ENCODE data around the gene OR6K2.

The OR6K2 gene

DNA sequence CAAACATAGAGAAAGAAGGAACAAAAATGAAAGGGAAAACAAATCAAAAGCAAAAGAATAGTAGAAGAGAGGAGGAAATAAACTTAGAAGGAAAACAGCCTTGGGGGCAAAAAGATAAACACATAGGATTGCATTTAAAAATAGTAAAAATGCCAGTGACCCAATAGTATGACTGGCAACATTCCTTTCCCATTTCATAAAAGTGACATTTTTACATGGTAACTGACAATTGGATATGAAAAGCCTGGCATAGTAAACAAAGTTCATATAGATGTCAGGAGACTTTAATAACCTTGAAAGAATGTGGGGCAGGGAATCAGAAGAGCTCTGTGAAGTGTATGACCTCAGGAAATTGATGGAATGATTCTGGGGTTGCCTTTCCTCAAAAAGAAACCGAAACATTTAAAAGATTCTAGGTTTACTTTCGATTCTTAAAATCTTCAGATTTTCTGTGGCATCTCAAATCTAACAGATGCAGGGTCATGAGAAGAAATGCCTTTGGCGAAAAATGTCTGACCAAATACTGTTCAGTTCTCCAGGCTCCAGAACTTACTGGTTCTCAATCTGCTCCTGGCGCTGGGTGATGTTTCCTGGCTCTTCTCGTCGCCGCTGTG lies 47.6 kb downstream of the OR6K2 start:
- H3K9me3 Mint-ChIP-seq = no peaks in the 10 kb centered on the region
- ATAC-seq = no peak
- no peak overlapping the region for H3K27ac Mint-ChIP-seq
- H3K36me3 Mint-ChIP-seq = no peaks in the 10 kb centered on the region
- H3K4me1 Mint-ChIP-seq = peaks cover 22% of the 10 kb centered on the region
- H3K4me3 Mint-ChIP-seq = no peak overlapping the region
- H3K27me3 Mint-ChIP-seq = no peaks in the 10 kb centered on the region

All from stimulated activated memory B cell treated with anti-CD40 and anti-IgM and Interleukin-4, amounts not matched to agents 10 μg/mL and 1 μg/mL and 100 μg/mL, for 72 hours (primary cell).